Osteocyte (in vitro differentiated cells): Measurements from ENCODE around the gene TSPAN18. TPM values are rescaled to one million over a fixed set of nuclear protein-coding genes. Genes with fewer than 3 reads are reported as not detected.

Experiments used
- DNase-seq: peaks from one replicate; pipeline ENCODE4 v3.0.0; 2021; ENCODE audit warnings: mixed read lengths; ENCODE audit not compliant: unreplicated experiment; ENCODE audit errors: extremely low spot score
- H3K27ac Mint-ChIP-seq: one replicate; pipeline ENCODE4 v1.8.0; 2021; ENCODE audit warnings: mild to moderate bottlenecking, mixed read lengths; ENCODE audit not compliant: unreplicated experiment
- H3K27me3 Mint-ChIP-seq: one replicate; pipeline ENCODE4 v1.8.0; 2021; ENCODE audit warnings: mixed read lengths; ENCODE audit not compliant: unreplicated experiment
- H3K36me3 Mint-ChIP-seq: one replicate; pipeline ENCODE4 v1.8.0; 2021; ENCODE audit warnings: mixed read lengths; ENCODE audit not compliant: unreplicated experiment
- H3K4me1 Mint-ChIP-seq: one replicate; pipeline ENCODE4 v1.8.0; 2021; ENCODE audit warnings: mixed read lengths; ENCODE audit not compliant: unreplicated experiment
- H3K4me3 Mint-ChIP-seq: one replicate; pipeline ENCODE4 v1.8.0; 2021; ENCODE audit warnings: mild to moderate bottlenecking, moderate library complexity, mixed read lengths; ENCODE audit not compliant: unreplicated experiment
- H3K9me3 Mint-ChIP-seq: one replicate; pipeline ENCODE4 v1.8.0; 2021; ENCODE audit warnings: mixed read lengths; ENCODE audit not compliant: unreplicated experiment
- CTCF ChIP-seq: fragments of 200-600 bp; sonication (generic); IDR thresholded peaks from 2 replicates; pipeline ENCODE4 v1.5.0; 2021; ENCODE audit warnings: antibody characterized with exemption, mild to moderate bottlenecking, moderate library complexity
- total RNA-seq: library from RNA; stranded (reverse); gene quantifications from 2 replicates; pipeline ENCODE4 v1.2.1, GENCODE V29; 2021

Gene TSPAN18
- total RNA-seq, 1 donor from 2014 or later, result 13.4 TPM

- no peak for TF ChIP-seq CTCF
- Mint-ChIP-seq H3K27me3 (no peaks in the 10 kb centered on the region), H3K4me1 (peaks cover 18% of the 10 kb centered on the region), H3K36me3 (peaks cover 5% of the 10 kb centered on the region), H3K27ac (no peak overlapping the region), H3K4me3 (no peak overlapping the region), H3K9me3 (no peaks in the 10 kb centered on the region)
- DNase-seq, result no peak
These were observed 208.0 kb downstream of the TSPAN18 start for GRCh38 chr11:44934735-44935250.

- H3K9me3 Mint-ChIP-seq, result no peaks in the 10 kb centered on the region
- no peak overlapping the region for H3K4me3 Mint-ChIP-seq
- peak; percentile 90 for DNase-seq
- peak; percentile 78 for TF ChIP-seq CTCF
- no peak overlapping the region for H3K27ac Mint-ChIP-seq
- peaks cover 12% of the 10 kb centered on the region for H3K36me3 Mint-ChIP-seq
- H3K4me1 Mint-ChIP-seq, result peaks cover 8% of the 10 kb centered on the region
- H3K27me3 Mint-ChIP-seq, result no peaks in the 10 kb centered on the region
These were observed 209.8 kb downstream of the TSPAN18 start for GRCh38 chr11:44936525-44936924.

- Mint-ChIP-seq H3K36me3 (peaks cover 12% of the 10 kb centered on the region), H3K4me1 (peaks cover 10% of the 10 kb centered on the region), H3K27ac (no peak overlapping the region), H3K4me3 (no peak overlapping the region), H3K27me3 (no peaks in the 10 kb centered on the region), H3K9me3 (no peaks in the 10 kb centered on the region)
- no peak for DNase-seq
- no peak for TF ChIP-seq CTCF
These were observed 210.3 kb downstream of the TSPAN18 start for GRCh38 chr11:44936951-44937543.

- Mint-ChIP-seq H3K9me3 (no peaks in the 10 kb centered on the region), H3K27me3 (no peaks in the 10 kb centered on the region), H3K4me3 (no peak overlapping the region), H3K27ac (no peak overlapping the region), H3K4me1 (peaks cover 15% of the 10 kb centered on the region), H3K36me3 (peaks cover 12% of the 10 kb centered on the region)
- TF ChIP-seq CTCF, result no peak
- DNase-seq, result no peak
These were observed 211.4 kb downstream of the TSPAN18 start for GRCh38 chr11:44938066-44938691.

GRCh38 chr11:44939673-44940395 is 213.1 kb downstream of the TSPAN18 start:
- Mint-ChIP-seq H3K4me3 (no peak overlapping the region), H3K27ac (no peak overlapping the region), H3K36me3 (peaks cover 7% of the 10 kb centered on the region), H3K4me1 (peaks cover 31% of the 10 kb centered on the region), H3K9me3 (no peaks in the 10 kb centered on the region), H3K27me3 (no peaks in the 10 kb centered on the region)
- peak; percentile 38 for TF ChIP-seq CTCF
- no peak for DNase-seq
